Measurements from ENCODE around the gene MED13.

DNA sequence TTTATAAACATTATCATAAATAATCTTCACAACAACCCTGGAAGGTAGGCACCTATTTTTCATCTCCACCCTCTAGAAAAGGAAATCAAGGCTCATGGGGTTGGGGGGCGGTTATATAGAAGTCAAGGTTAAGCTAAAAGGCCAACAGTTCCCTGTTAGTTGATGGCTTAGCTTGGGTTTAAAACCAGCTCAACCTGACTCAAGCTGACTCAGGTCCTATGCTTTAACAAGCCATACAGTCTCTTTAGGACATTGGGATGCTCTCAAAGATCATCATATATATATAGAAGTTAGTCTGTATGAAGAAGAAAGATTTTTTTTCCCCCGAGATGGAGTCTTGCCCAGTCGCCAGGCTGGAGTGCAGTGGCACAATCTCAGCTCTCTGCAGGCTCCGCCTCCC is 44.8 kb upstream of the MED13 start:
- TF ChIP-seq EZH2 (IDR thresholded peaks at IDR 0.05) (no peak), FOXP2 (optimal IDR thresholded peaks at IDR 0.05; ENCODE audit: control extremely low read depth, extremely low read length, insufficient read depth) (no peak), POLR2AphosphoS5 (IDR thresholded peaks at IDR 0.05; ENCODE audit: borderline replicate concordance, low read depth, low read length) (no peak)
